Skin of body (tissue), 2 donors: ENCODE measurements around the gene CYP3A5. TPM values are rescaled to one million over a fixed set of nuclear protein-coding genes. Genes with fewer than 3 reads are reported as not detected.
"Not testable (repeated sequence)": the region's sequence is repeated elsewhere in the genome, so short reads cannot be mapped to it uniquely, and the experiment has no call there.

Experiments used
- DNase-seq: peaks from one replicate; lab custom pipeline; 2025; lab: John Stamatoyannopoulos, UW
- total RNA-seq: library from RNA; depleted of rRNA; stranded (reverse); fragments of >200 nt; gene quantifications from one replicate; pipeline ENCODE4 v1.2.3, GENCODE V29; 2014

Gene CYP3A5
- total RNA-seq, 1 donor from 2014 or later: 24.9 TPM

DNA sequence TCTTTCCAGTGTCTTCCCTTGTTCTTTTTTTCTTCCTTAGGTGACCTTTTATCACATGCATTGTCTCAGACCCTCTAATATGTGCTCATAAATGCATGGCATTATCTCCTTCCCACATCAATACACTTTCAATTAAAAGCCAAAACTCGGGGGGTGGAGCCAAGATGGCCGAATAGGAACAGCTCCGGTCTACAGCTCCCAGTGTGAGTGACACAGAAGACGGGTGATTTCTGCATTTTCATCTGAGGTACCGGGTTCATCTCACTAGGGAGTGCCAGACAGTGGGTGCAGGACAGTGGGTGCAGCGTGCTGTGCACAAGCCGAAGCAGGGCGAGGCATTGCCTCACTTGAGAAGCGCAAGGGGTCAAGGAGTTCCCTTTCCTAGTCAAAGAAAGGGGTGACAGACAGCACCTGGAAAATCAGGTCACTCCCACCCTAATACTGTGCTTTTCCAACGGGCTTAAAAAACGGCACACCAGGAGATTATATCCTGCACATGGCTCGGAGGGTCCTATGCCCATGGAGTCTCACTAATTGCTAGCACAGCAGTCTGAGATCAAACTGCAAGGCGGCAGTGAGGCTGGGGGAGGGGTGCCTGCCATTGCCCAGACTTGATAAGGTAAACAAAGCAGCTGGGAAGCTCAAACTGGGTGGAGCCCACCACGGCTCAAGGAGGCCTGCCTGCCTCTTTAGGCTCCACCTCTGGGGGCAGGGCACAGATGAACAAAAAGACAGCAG is 6.2 kb upstream of the CYP3A5 start:
- not testable (repeated sequence) for DNase-seq

DNA sequence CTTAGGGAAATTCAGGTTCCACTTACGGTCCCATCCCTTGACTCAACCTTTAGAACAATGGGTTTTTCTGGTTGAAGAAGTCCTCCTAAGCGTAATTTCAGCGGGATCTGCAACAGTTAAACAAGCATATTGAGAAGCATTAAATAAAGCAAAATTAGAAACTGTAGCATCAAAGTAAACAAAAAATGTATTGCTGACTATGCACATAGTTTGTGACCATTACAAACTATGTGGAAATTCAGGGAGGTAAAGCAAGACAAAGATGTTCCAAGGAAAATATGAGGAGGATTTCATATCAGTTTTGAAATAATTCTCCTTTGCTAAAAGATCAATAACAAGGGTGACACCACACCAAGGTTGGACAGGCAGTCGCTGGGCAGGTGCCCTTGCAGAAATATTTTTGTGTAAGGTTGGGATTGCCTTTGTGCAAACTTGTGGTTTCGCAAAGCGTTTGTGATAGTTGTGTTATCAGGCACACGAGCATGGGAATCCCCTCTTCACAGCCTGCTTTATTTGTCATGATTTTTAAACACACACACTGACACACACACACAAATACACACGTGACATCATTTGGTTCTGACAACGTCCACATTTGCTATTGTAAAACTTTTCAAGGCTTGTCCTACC is 5.4 kb upstream of the CYP3A5 start:
- DNase-seq: no peak

DNA sequence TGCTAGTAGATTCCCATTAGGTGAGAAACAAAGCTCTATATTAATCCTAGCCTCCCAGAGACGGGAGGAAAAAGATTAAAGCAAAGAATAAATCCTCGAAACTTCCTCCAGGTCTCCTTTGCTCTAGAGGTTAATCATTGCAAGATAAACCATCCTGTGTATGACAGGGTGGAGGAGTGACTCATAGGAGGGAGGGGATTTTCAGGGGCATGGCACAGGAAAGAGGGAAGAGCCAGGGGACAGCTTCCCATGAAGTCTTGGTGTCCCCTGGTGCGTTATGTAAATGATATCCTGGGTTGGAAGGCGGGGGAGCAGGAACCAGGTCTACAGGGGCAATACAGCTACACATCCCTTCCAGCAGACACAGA is 780 bp downstream of the CYP3A5 start:
- no peak for DNase-seq

DNA sequence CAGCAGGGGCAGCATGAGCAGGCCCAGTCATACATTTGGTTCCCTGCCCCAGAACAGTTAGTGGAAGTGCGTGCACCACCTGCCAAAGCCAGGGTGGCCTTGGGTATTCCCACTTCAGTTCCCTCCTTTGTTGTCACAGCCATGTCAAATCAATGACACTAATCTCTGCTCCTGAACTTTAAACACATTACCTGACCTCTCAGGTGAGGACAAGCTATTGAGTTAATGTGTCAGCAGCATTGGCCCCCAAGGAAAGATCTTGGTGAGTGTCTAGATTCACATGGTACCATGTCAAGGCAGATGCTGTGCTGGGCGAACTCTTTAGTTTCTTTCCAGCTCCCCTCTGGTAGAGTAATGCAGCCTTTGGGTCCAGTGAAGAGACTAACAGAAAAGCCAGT is 2.1 kb downstream of the CYP3A5 start:
- no peak for DNase-seq

DNA sequence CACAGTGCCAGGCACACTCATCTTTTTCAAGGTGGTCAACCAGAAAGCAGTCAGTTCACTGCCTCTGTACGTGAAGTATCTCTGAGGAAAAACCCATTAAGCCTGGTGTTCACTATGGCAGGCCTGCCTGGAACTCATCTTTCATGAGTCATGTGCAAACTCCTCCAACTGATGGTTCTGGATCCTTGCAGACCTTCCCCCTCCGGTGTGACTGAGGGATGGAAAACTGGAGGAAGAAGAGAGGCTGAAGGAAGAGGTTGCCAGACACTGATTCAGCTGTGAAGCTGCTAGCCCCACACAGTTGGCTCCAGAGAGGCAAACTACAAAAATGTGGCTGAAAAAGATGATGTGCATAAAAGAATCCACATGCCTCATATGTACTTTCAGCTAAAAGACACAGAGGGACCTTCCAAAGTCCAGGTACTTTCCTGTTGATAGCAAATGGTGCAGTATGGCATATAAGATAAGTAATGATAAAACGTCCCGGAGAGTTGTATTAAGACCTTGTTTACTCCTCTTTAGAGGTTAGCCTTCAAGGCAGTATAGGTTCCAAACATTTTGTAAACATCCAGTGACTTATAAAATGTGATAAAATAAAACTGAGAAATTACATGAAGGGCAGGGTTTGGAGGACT is 2.7 kb downstream of the CYP3A5 start:
- no peak for DNase-seq

DNA sequence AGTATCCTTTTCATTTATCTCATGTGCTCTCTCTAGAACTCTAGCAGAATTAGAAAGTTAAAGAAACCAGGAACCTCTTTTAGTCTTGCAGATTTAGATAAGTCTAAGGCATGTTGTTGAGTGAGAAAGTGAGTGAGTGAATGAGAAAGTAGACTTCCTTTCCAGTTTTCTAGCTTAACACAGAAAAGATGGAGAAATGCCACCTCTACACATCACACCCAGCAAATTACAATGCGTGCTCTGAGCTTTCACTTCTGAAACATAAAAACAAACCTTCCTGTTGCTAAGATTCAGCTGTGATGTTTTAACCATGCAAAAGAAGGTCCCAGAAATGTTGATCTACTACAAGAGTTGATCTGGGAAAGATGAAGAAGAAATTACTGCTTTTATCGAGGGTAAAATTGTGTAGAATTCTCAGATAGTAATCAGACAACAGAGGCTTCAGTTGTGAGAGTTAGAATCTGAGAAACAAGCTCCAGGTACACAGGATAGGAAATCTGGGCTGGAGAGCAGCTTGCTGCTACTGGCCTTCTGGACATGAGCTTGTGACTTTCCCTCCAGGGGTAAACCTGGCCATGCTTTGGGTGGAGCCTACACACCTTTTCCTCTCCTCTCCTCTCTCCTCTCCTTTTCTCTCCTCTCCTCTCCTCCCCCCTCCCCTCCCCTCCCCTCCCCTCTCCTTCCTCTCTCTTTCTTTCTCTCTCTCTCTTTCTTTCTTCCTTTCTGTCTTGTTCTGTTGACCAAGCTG is 4.6 kb downstream of the CYP3A5 start:
- no peak for DNase-seq

DNA sequence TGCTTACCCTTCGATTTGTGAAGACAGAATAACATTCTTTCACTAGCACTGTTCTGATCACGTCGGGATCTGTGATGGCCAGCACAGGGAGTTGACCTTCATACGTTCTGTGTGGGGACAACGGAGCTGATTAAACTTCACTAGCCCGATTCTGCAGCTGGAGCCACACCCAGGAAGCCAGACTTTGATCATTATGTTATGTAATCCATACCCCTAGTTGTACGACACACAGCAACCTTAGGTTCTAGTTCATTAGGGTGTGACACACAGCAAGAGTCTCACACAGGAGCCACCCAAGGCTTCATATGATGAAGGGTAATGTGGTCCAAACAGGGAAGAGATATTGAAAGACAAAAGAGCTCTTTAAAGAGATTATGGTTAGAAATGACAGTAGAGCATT is 7.2 kb downstream of the CYP3A5 start:
- no peak for DNase-seq

DNA sequence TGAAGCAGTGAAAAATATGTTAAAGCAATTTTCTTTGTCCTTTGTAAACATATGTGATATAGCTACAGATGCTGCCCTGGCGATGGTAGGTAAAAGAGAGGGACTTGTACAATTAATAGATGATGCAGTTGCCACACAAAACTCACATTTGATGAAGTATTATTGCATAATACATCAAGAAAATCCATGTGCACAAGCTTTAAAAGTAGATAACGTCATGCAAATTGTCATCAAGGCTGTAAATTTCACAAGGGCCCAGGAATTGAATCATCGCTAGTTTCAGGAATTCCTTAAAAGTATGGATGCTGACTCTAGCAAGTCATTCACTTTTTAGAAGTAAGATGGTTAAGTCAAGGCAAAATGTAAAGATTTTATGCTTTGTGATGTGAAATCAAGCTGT is 10.0 kb downstream of the CYP3A5 start:
- DNase-seq: no peak

DNA sequence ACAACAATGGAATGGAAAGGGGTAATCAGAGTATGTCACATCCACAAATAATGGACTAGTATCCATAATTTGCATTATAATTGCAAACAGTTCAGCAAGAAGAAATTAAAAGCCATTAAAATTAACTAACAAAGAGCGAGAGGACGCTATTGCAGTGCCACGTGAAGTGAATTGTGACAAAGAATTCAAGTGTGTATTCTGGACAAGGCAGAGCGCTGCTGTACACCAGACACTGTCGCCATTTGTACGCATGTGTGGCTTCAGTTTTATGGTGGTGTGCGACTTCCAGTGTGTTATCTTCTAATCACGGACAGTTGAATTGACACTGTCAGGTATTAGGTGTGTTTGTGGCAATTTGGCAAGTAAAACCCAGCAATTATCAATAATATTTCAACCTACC is 11.3 kb downstream of the CYP3A5 start:
- no peak for DNase-seq

DNA sequence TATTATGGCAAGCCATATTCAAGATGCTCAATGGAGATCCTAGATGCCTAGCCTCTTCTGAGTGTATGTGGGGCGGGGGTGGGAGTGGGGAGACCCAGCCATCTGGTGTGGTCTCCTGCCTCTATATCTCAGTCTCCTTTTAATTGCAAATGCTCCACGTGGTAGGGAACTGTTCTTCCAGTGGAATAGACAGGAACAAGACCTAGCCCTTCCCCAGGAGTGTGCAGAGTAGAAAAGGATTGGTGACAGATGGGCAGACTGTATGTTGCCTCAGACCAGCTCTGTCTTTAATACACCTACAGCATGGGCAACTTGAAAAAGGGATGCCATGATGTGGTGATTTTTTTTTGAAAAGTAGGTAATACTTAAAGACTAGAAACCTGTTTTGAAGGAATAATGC is 12.6 kb downstream of the CYP3A5 start:
- no peak for DNase-seq

DNA sequence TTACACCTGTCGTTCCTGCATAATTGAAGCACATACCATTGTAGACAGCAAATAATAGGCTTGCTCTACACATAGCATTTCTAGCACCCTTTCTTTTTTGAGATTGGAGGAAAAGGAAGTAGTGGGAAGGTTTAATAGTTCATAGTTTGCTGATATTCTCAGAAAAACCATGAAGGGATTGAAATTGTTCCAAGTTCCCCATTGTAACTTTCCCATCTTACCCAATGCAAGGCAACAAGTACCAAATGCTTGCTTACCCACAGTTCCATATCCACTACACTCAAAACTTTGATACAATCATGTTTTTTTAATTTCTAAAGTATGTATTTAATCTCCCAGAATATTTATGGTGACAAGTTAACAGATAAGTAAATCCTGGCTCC is 13.8 kb downstream of the CYP3A5 start:
- DNase-seq: no peak

DNA sequence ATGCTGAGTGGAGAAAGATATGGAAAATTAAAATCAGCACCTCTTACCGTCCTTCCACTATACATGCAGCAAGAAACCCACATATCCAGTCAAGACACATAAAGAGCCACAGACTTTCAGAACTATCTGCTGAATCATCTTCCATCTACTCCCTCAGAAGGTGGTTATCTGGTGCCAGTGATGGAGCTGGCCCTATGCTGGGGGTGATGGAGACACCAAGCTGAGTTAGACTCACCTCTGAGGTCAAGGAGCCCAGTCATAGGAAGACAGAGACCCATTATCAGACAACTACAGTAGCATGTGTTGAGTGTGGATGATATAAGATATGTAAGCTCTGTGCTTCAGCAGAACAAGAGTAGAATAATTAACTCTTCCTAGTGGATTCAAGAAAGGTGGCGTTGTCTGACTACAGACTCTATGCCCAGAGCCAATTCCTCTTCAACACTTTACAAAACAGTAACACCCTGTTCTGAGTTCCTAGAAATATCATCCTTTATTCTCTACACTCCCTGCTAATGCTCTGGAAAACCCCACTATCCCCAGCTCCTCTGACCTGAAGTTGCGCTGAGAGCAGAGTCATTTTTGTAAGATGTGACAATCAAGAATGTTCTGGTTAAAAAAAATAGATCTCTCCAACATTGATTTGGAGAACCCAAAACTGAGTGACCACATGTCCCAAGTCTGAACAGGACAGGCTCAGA is 14.3 kb downstream of the CYP3A5 start:
- no peak for DNase-seq

DNA sequence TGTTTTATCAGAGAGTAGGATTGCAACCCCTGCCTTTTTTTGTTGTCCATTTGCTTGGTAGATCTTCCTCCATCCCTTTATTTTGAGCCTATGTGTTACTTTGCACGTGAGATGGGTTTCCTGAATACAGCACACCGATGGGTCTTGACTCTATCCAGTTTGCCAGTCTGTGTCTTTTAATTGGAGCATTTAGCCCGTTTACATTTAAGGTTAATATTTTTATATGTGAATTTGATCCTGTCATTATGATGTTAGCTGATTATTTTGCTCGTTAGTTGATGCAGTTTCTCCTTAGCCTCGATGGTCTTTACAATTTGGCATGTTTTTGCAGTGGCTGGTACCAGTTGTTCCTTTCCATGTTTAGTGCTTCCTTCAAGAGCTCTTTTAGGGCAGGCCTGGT is 21.9 kb downstream of the CYP3A5 start:
- DNase-seq: not testable (repeated sequence)

DNA sequence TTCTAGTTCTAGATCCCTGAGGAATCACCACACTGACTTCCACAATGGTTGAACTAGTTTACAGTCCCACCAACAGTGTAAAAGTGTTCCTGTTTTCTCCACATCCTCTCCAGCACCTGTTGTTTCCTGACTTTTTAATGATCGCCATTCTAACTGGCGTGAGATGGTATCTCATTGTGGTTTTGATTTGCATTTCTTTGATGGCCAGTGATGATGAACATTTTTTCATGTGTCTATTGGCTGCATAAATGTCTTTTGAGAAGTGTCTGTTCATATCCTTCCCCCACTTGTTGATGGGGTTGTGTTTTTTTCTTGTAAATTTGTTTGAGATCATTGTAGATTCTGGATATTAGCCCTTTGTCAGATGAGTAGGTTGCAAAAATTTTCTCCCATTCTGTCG is 25.2 kb downstream of the CYP3A5 start:
- not testable (repeated sequence) for DNase-seq

DNA sequence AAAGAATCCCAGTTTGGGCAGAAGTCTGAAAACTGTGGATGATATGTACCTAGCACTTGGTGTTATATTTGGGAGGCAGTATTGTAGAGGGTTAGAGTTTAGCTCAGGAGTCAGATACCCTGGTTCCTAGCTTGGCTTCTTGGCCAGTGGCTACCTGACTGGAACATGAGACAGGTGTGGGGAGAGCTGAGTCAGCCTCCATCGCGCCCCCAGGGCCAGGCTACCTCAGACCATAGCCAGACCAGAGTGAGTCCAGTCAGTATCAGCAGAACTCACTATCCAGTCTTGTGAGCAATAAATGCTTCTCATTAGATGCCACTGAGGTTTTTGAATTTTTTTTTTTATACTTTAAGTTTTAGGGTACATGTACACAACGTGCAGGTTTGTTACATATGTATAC is 26.0 kb downstream of the CYP3A5 start:
- DNase-seq: no peak

DNA sequence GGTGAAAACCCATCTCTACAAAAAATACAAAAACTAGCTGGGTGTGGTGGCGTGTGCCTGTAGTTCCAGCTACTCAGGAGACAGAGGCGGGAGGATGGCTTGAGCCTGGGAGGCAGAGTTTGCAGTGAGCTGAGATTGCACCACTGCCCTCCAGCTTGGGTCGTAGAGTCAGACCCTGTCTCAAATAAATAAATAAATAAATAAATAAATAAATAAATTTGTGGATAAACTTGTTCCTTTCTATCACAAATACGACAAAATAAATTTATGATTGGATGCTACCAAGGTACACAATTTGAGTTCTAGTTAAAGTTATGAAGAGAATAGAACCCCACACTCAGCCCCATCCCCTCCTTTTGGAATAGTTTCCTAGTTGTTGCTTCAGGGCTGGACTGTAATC is 26.5 kb downstream of the CYP3A5 start:
- not testable (repeated sequence) for DNase-seq

DNA sequence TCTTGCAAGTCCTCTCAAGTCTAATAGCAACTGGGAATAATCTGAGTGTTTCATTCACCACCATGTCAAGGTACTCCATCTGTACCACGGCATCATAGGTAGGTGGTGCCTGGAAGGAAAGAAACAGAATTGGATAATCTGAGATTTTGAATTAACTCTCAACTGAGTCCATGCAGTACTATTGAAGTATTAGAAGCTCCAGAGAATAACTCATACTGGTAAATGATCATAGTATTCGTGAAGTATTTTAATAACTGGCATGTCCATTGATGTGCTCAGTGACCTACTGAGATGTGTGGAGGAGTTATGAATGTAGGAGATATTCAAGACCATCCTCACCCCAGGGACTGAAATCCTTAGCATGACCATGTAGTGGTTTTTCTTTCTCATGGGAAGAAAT is 27.1 kb downstream of the CYP3A5 start:
- no peak for DNase-seq

DNA sequence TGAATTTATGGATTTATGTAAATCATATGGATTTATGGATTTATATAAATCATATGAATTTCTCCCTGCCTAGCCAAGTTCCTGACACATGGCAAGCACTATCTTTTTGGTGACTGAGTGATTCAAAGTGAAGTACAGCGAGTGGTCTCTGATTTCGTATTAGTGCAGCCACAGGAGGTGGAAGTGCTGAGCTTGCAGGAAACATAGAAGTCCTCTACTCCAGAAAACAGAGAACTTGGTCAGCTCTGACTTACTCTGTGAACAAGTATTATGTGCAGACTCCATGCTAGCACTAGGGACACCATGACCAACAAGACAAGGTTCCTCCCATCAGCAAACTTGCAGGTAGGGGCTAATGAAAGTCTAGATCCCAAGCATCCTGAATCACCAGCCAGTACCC is 28.5 kb downstream of the CYP3A5 start:
- no peak for DNase-seq

DNA sequence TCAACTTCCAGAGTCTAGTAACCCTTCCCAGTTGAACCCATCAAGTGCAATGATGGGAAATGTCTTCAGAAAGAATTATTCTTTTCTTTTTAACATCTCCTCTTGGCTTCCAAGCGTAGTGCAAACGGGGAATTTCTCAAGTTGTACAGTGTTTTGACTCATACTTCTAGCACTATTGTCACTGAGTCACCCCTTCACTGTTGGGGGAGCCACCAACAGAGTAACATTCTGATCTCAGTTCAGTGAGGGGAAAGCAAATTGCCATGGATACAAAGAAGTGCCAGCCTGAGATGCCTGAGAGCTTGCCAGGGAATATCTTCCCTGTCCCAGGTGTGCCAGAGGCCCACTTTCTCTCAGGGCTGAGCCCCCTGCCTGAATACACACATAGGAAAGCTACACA is 31.0 kb downstream of the CYP3A5 start:
- no peak for DNase-seq

DNA sequence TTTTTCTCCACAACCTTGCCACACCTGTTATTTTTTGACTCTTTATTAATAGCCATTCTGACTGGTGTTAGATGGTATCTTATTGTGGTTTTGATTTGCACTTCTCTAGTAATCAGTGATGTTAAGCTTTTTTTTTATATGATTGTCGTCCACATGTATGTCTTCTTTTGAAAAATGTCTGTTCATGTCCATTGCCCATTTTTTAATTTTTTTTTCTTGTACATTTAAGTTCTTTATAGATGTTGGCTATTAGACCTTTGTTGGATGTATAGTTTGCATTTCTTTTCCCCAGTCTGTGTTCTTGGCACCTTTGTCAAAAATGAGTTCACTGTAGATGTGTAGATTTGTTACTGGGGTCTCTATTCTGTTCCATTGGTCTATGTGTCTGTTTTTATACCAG is 34.2 kb downstream of the CYP3A5 start:
- DNase-seq: no peak

DNA sequence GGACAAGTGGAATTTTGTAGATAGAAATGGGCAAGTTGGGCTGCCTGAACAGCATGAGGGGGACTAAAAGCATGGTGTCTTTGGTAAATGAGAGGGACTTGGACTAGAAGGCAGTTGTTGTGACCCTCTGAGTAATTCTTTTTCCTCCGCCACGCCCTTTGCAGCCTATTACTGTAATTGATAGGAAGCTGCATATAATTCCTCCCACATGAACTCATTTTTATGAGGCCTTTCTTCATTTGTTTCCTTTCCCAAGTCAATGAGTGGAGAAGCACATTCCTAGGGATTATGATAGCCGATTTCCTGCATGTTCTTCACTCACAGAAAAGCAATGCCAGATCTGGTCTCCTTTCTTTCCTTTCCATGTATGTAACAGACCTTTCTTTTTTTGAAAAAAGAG is 35.4 kb downstream of the CYP3A5 start:
- no peak for DNase-seq

DNA sequence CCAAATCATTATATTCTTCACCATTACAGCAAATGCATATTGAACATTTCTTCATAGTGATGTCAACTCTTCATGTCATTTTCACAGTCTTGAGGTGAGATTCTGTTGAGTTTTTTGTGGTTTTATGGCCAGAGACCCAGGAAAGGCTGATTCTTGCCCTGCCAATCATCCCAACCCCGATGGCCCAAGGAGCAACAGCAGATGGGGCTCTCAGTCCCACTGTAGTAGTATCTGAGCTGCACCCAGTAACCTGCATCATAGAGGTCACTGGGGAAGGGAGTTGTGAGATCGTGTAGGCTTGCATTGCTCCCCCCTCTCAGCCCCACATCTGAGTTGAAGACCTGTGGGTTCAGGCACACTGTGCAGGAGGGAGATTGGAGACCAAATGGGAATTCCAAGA is 36.3 kb downstream of the CYP3A5 start:
- DNase-seq: no peak
